Trophoblast cell (in vitro differentiated cells and primary cell): ENCODE data around the gene INHBB.

ENCODE experiments used
- DNase-seq, 2 donors: peaks; one replicate each; pipeline ENCODE4 v3.0.0-alpha.2; 2016
- H2AFZ ChIP-seq: 2 replicates; pipeline ENCODE4 v1.6.1; 2013; ENCODE audit warnings: low read length, moderate library complexity, mild to moderate bottlenecking; ENCODE audit not compliant: insufficient read depth, poor library complexity
- H2AK5ac ChIP-seq: 2 replicates; pipeline ENCODE4 v1.6.1; 2013; ENCODE audit warnings: mild to moderate bottlenecking, low read length
- H2BK120ac ChIP-seq: 2 replicates; pipeline ENCODE4 v1.6.1; 2013; ENCODE audit warnings: low read length, mild to moderate bottlenecking, moderate library complexity; ENCODE audit not compliant: insufficient read depth, poor library complexity
- H2BK12ac ChIP-seq: 2 replicates; pipeline ENCODE4 v1.6.1; 2013; ENCODE audit warnings: mild to moderate bottlenecking, low read length, moderate library complexity
- H2BK5ac ChIP-seq: 2 replicates; pipeline ENCODE4 v1.6.1; 2013; ENCODE audit warnings: low read length, low read depth, moderate library complexity, mild to moderate bottlenecking; ENCODE audit not compliant: poor library complexity
- H3K14ac ChIP-seq: 2 replicates; pipeline ENCODE4 v1.6.1; 2013; ENCODE audit warnings: mild to moderate bottlenecking, low read length
- H3K18ac ChIP-seq: 2 replicates; pipeline ENCODE4 v1.6.1; 2013; ENCODE audit warnings: mild to moderate bottlenecking, low read length
- H3K23ac ChIP-seq: 2 replicates; pipeline ENCODE4 v1.6.1; 2013; ENCODE audit warnings: low read length
- H3K27ac ChIP-seq: 2 replicates; pipeline ENCODE4 v1.5.1; 2013; ENCODE audit warnings: low read depth, mild to moderate bottlenecking, inconsistent platforms, low read length, moderate library complexity
- H3K27me3 ChIP-seq: 2 replicates; pipeline ENCODE4 v1.6.1; 2013; ENCODE audit warnings: inconsistent platforms, mild to moderate bottlenecking, low read length, moderate library complexity; ENCODE audit not compliant: insufficient read depth
- H3K36me3 ChIP-seq, 2 experiments: 1 replicate in 1 of 2; 2 replicates in 1 of 2; pipeline ENCODE4 v1.6.1; 2013; ENCODE audit warnings: low read length in 2 of 2, mild to moderate bottlenecking in 2 of 2, moderate library complexity in 1 of 2; ENCODE audit not compliant: insufficient read depth in 2 of 2, control insufficient read depth in 1 of 2
- H3K4ac ChIP-seq: 2 replicates; pipeline ENCODE4 v1.6.1; 2013; ENCODE audit warnings: low read depth, mild to moderate bottlenecking, low read length, moderate library complexity
- H3K4me1 ChIP-seq, 2 experiments: 1 replicate in 1 of 2; 2 replicates in 1 of 2; pipeline ENCODE4 v1.6.1; 2013; ENCODE audit warnings: low read length in 2 of 2, mild to moderate bottlenecking in 2 of 2, moderate library complexity in 1 of 2; ENCODE audit not compliant: insufficient read depth in 2 of 2, control insufficient read depth in 1 of 2
- H3K4me2 ChIP-seq: 2 replicates; pipeline ENCODE4 v1.6.1; 2013; ENCODE audit warnings: inconsistent platforms, mild to moderate bottlenecking, low read length, moderate library complexity
- H3K4me3 ChIP-seq: 2 replicates; pipeline ENCODE4 v1.5.1; 2013; ENCODE audit warnings: mild to moderate bottlenecking, low read depth, low read length, inconsistent platforms
- H3K79me1 ChIP-seq: one replicate; pipeline ENCODE4 v1.6.1; 2013; ENCODE audit warnings: low read length
- H3K79me2 ChIP-seq: 2 replicates; pipeline ENCODE4 v1.6.1; 2013; ENCODE audit warnings: low read length, mild to moderate bottlenecking; ENCODE audit not compliant: control insufficient read depth, insufficient read depth, poor library complexity
- H3K9ac ChIP-seq: 2 replicates; pipeline ENCODE4 v1.6.1; 2013; ENCODE audit warnings: mild to moderate bottlenecking, low read length
- H3K9me3 ChIP-seq: 2 replicates; pipeline ENCODE4 v1.6.1; 2013; ENCODE audit warnings: low read depth, mild to moderate bottlenecking, control low read depth, inconsistent platforms, low read length; ENCODE audit not compliant: insufficient read depth
- H4K12ac ChIP-seq: 2 replicates; pipeline ENCODE4 v1.6.1; 2013; ENCODE audit warnings: low read depth, mild to moderate bottlenecking, low read length, moderate library complexity
- H4K8ac ChIP-seq: 2 replicates; pipeline ENCODE4 v1.6.1; 2013; ENCODE audit warnings: low read depth, mild to moderate bottlenecking, low read length, moderate library complexity
- H4K91ac ChIP-seq: one replicate; pipeline ENCODE4 v1.6.1; 2013; ENCODE audit warnings: low read depth, mild to moderate bottlenecking, low read length, moderate library complexity
- WGBS: extraction: QIAGEN DNeasy Blood & Tissue Kit; methylation state at CpG from one replicate; pipeline ENCODE4 v1.1.7; 2013; ENCODE audit warnings: missing lambda C conversion rate; ENCODE audit not compliant: insufficient read length, insufficient coverage; ENCODE audit errors: extremely low coverage; 5-methylcytosine and 5-hydroxymethylcytosine counted together

INHBB gene

DNA sequence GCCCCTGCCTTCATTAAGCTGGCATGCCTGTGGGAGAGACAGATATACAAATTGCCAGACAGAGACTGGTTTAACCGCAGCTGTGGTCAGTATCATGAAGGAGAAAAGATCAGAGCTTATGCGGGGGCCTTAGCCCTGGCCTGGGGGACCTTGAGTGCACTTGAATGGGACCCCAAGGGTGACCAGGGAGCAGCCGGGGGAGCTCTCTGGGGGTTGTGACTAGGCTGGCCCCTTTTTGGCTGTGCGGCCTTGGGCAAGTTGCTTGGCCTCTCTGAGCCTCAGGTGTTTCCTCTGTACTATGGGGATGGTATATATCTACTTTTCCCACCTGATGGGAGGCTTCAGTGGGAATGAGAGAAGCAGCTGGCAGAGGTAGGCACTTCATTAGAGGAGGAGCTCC lies 35.7 kb downstream of the INHBB start:
- no peak for DNase-seq
- Histone ChIP-seq H3K18ac (no peak overlapping the region), H3K9me3 (no peaks in the 10 kb centered on the region), H2BK120ac (no peak overlapping the region), H4K12ac (no peak overlapping the region), H3K23ac (no peak overlapping the region), H4K8ac (no peak overlapping the region), H2AFZ (no peak overlapping the region), H4K91ac (no peak overlapping the region), H3K79me2 (no peaks in the 10 kb centered on the region), H3K14ac (no peak overlapping the region), H3K4ac (no peak overlapping the region), H3K27me3 (no peaks in the 10 kb centered on the region), H3K4me1 (no peaks in the 10 kb centered on the region), H3K4me2 (no peak overlapping the region), H2BK5ac (no peak overlapping the region), H3K4me3 (no peak overlapping the region), H3K79me1 (no peaks in the 10 kb centered on the region), H3K9ac (no peak overlapping the region), H3K27ac (no peak overlapping the region), H2BK12ac (no peak overlapping the region), H3K36me3 (no peaks in the 10 kb centered on the region), H2AK5ac (no peak overlapping the region)
- WGBS = no CpG with 5 or more reads among the region's 4 CpGs

DNA sequence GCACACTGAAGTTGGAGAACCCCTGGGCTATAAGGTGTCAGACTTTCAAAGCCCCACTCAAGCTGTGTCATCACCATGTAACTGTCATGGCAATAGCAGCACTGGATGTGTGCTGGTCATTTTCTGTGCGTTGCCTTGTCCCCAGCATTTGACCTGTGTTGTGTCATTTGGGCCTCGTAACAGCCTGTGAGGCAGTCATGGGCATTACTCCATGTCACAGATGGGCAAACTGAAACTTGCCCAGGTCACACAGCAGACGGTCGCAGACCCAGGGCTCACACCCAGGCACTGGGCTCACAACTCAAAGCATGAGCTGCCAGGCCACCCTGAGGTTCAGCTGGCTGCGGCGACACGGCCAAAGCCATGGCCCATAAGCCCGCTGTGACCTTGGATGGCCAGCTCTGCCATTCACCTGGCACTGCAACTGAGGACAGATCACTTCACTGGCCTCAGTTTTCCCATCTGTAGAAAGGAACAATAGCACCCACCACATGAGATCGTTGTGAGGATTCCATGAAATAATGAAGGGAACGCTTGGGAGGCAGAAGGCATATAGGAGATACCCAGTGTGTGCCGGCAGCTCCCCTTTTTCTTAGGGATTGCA lies 36.7 kb downstream of the INHBB start:
- Histone ChIP-seq H3K23ac (no peak overlapping the region), H3K18ac (no peak overlapping the region), H3K36me3 (no peaks in the 10 kb centered on the region), H3K4ac (no peak overlapping the region), H3K14ac (no peak overlapping the region), H3K4me2 (no peak overlapping the region), H4K8ac (no peak overlapping the region), H3K79me1 (no peaks in the 10 kb centered on the region), H2AFZ (no peak overlapping the region), H3K27ac (no peak overlapping the region), H3K4me3 (no peak overlapping the region), H3K79me2 (no peaks in the 10 kb centered on the region), H3K9ac (no peak overlapping the region), H4K91ac (no peak overlapping the region), H3K4me1 (no peaks in the 10 kb centered on the region), H4K12ac (no peak overlapping the region), H2BK5ac (no peak overlapping the region), H2BK120ac (no peak overlapping the region), H2BK12ac (no peak overlapping the region), H2AK5ac (no peak overlapping the region), H3K27me3 (no peaks in the 10 kb centered on the region), H3K9me3 (no peaks in the 10 kb centered on the region)
- DNase-seq = no peak
- no CpG with 5 or more reads among the region's 11 CpGs for WGBS

DNA sequence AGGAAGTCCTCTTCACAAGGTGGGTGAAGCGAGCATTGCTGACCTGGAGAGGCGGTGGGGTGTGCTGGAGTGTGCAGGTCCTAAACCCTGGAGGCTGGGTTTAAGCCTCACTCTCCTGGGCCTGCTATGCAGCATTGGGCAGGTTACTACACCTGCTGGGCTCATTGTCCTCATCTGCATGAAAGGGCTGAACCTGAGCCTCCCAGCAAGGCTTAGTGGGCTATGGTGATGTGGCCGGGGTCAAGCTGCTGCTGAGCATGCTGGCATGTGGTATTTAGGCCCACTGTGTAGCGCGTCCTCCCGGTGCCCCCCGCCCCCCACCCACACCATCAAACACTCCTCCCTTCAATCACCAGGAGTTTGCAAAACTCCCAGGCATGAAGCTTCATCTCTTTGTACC lies 37.3 kb downstream of the INHBB start:
- no peak overlapping the region for H2AFZ ChIP-seq
- H2BK12ac ChIP-seq = no peak overlapping the region
- no peak overlapping the region for H4K91ac ChIP-seq
- H3K4ac ChIP-seq = no peak overlapping the region
- no peaks in the 10 kb centered on the region for H3K4me1 ChIP-seq
- H3K14ac ChIP-seq = no peak overlapping the region
- DNase-seq = no peak
- no peaks in the 10 kb centered on the region for H3K36me3 ChIP-seq
- H3K9me3 ChIP-seq = no peaks in the 10 kb centered on the region
- no peak overlapping the region for H3K4me3 ChIP-seq
- H2BK5ac ChIP-seq = no peak overlapping the region
- no CpG with 5 or more reads among the region's 7 CpGs for WGBS
- H3K27me3 ChIP-seq = no peaks in the 10 kb centered on the region
- no peak overlapping the region for H3K23ac ChIP-seq
- no peak overlapping the region for H2AK5ac ChIP-seq
- H3K18ac ChIP-seq = no peak overlapping the region
- H3K79me1 ChIP-seq = no peaks in the 10 kb centered on the region
- H4K12ac ChIP-seq = no peak overlapping the region
- no peak overlapping the region for H3K4me2 ChIP-seq
- H3K79me2 ChIP-seq = no peaks in the 10 kb centered on the region
- no peak overlapping the region for H3K9ac ChIP-seq
- no peak overlapping the region for H4K8ac ChIP-seq
- H2BK120ac ChIP-seq = no peak overlapping the region
- H3K27ac ChIP-seq = no peak overlapping the region

DNA sequence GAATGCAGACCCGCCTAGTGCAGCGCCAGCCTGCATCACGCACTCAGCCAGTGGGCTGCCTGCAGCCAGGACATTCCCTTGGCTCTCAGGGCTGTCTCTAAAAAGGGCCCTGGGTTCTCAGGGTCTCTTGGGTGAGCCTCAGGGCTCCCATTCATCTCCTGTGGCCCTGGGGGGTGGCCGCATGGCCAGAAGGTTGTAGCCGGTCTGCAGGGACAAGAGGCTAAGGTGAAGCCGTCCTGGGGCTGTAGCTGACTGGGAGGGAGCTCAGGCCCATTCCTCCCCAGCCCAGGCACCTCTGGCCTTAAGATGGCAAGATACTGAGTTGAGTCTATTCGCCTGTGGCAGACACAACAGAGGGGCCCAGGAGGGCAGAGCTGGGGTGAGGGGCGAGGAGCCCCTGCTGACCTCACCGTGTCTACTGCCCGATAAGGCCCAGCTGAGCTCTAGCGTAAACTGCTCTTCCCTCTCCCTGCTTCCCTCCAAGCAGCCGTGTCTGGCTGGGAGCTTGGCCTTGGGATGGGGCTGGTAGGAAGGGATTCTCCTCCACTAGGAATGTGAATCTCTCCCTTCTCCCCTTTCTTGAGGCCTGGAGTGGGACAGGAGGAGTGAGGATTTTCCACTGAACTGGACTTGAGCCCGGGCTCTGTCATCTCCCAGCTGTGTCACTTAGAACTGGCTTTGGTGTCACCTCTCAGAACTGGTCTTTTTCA lies 37.9 kb downstream of the INHBB start:
- no peak overlapping the region for H3K4ac ChIP-seq
- no peaks in the 10 kb centered on the region for H3K9me3 ChIP-seq
- H3K4me1 ChIP-seq = no peaks in the 10 kb centered on the region
- no peak overlapping the region for H3K23ac ChIP-seq
- no peaks in the 10 kb centered on the region for H3K27me3 ChIP-seq
- H2AFZ ChIP-seq = no peak overlapping the region
- H3K18ac ChIP-seq = no peak overlapping the region
- H3K4me2 ChIP-seq = no peak overlapping the region
- H3K4me3 ChIP-seq = no peak overlapping the region
- H3K79me1 ChIP-seq = no peaks in the 10 kb centered on the region
- H3K14ac ChIP-seq = no peak overlapping the region
- no peak overlapping the region for H2BK5ac ChIP-seq
- no peaks in the 10 kb centered on the region for H3K79me2 ChIP-seq
- WGBS = no CpG with 5 or more reads among the region's 13 CpGs
- H3K27ac ChIP-seq = no peak overlapping the region
- H4K12ac ChIP-seq = no peak overlapping the region
- DNase-seq = no peak
- no peak overlapping the region for H4K8ac ChIP-seq
- no peak overlapping the region for H4K91ac ChIP-seq
- H3K9ac ChIP-seq = no peak overlapping the region
- H3K36me3 ChIP-seq = no peaks in the 10 kb centered on the region
- no peak overlapping the region for H2AK5ac ChIP-seq
- H2BK120ac ChIP-seq = no peak overlapping the region
- no peak overlapping the region for H2BK12ac ChIP-seq
